HG03432 (cell line): ENCODE data around the gene SPATA3.

Experiments used
- ATAC-seq: cut with Tn5 transposase; IDR thresholded peaks from one replicate; pipeline ENCODE4 v1.9.1; 2021; ENCODE audit warnings: mild to moderate bottlenecking, moderate library complexity; ENCODE audit not compliant: unreplicated experiment

The SPATA3 gene

DNA sequence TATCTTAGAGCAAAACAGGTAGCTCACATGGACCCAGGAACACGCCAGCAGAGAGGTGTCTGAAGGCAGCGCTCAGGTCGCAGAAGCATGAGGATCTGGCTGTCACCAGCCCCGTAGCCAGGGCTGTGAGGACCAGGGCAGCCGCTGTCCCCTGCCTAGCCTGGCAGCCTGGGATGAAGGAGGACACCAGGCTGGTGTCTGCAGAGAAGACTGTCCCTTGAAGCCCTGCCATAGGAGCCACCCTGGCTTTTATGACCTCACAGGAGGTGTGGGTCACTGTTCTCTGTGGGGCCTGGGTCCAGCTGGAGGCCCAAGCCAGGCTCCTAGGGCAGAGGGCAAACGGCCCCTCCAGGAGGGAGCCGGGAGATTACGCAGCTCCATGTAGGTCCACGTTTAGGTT, at the start of gene SPATA3:
Gene SPATA3 (plus strand): TSS at position 301 of the 400 bp plus-strand sequence. CDS start 113 bp downstream, outside the sequence.
- no peak for ATAC-seq

GRCh38 chr2:230946429-230947234, 49.3 kb upstream of the SPATA3 start:
- no peak for ATAC-seq

- ATAC-seq: no peak
Measured at GRCh38 chr2:230947235-230947576, 48.7 kb upstream of the SPATA3 start.

GRCh38 chr2:230947908-230948365, 48.0 kb upstream of the SPATA3 start:
- ATAC-seq: peak; percentile 37

DNA sequence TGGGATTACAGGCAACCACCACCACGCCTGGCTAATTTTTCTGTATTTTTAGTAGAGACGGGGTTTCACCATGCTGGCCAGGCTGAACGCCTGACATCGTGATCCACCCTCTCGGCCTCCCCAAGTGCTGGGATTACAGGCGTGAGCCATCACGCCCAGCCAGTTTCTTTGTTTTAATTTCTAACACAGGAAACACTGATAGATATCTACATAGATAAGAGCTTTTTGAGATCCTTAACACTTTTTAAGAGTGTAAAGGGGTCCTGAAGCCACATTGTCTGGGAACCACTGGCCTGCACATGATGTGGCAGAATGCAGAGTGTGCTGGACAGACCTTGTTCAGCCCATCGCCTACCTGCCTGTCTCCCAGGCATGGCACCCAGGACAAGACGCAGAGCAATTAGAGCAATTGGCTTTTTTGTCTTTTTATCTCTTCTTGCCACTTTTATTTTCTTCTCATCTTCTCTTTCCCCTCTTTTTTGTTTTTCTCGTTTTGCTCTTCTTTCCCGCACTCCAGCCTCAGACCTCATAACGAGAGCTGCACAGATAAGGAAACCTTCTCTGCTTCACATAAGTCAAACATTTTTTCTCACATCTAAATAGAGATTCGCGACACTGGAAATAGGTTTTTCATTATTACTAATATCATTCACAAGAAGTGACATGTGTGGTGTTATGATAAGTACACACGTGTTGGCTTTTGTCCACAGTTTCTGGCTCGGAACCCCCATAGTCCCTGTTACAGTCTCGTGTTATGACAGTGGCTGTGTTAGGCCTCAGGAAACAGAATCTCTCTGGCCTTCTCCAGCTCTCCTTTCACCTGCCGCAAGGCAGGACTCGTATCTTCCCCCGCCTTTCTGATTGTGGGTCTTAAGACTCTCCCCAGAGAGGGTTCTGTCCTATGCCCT, 45.7 kb upstream of the SPATA3 start:
- ATAC-seq: peak; percentile 63

- no peak for ATAC-seq
Measured at GRCh38 chr2:230950874-230951339, 45.0 kb upstream of the SPATA3 start.

DNA sequence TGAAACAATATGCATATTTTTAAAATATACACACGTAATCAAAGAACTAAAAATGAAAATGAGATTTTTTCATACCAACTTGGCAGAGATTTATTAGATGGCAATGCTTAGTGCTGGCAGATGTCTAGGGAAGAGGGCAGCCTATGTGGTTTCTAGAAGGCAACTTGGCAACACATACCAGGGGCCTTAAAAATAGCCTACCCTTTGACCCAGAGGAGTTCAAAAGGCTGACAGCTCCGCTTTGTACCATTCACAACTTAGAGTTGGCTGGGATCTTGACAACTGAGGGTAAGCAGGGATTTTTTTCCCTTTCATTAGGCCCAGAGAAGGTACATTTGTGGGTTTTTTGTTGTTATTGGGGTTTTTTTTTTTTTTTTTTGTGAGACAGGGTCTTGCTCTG, 44.5 kb upstream of the SPATA3 start:
- ATAC-seq: no peak

- ATAC-seq: no peak
Measured at GRCh38 chr2:230952226-230952956, 43.5 kb upstream of the SPATA3 start.

- peak; percentile 24 for ATAC-seq
Measured at GRCh38 chr2:230953845-230954244, 42.1 kb upstream of the SPATA3 start.

GRCh38 chr2:230954746-230955145, 41.2 kb upstream of the SPATA3 start:
- ATAC-seq: no peak

GRCh38 chr2:230955163-230955737, 40.7 kb upstream of the SPATA3 start:
- no peak for ATAC-seq

GRCh38 chr2:230956827-230957755, 38.8 kb upstream of the SPATA3 start:
- peak; percentile 75 for ATAC-seq

DNA sequence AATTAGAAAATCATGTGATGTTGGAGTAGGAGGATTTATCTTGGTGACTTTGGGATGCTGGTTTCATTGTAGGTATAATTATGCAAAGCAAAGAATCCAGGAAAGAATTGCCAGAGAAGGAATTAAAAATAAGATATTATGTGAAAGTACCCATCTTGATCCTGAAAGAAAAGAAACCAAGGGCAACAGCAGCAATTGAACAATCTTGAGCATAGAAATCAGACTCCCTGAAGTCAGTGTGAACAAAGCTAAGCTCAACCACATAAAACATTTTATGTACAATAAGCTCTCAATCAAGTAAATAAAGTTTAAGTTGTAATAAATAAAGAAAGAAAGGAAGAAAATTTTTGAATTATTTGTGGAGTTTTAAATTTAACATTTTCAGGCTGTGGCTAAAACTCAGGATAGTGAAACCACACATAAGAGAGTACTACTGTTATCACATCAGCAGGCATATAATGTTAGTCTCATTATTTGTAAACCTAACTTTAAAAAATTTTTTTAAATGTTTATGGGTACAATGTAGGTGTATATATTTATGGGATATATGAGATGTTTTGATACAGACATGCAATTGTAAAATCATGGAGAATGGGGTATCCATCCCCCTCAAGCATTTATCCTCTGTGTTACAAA, 38.0 kb upstream of the SPATA3 start:
- no peak for ATAC-seq

DNA sequence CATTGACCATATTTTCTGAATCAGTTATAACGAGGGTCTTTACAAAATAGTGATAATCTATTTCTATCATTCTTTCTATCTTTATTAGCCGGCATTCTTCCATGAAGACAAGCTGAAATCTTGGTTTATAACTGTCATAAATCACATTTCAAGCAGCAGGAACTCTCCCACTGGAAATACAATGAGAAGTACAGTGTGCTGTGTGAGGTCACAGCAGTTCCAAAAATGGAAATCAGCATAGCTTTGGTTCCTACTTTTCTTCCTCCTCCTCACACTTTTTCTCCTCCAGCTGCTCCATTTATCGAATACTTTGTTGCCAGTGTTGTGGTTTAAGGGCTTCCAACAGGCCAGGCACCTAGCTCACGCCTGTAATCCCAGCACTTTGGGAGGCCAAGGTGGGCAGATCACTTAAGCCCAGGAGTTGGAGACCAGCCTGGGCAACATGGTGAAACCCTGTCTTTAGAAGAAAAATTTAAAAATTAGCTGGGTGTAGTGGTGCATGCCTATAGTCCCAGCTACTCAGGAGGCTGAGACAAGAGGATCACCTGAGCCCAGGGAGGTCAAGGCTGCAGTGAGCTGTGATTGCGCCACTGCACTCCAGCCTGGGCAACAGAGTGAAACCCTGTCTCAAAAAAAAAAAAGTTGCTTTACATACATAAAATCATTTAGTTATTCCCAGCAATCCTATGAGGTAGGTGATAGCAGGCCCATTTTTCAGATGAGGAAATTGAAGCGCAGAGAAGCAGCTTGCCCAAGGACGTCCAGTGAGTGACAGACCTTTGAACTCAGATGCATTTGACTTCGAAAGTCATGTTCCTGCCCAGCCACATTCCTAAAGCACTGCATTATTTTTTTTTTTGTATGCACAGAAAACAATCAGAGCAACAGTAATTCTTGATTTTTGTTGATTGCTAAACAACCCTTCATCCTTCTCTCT, 36.8 kb upstream of the SPATA3 start:
- no peak for ATAC-seq

DNA sequence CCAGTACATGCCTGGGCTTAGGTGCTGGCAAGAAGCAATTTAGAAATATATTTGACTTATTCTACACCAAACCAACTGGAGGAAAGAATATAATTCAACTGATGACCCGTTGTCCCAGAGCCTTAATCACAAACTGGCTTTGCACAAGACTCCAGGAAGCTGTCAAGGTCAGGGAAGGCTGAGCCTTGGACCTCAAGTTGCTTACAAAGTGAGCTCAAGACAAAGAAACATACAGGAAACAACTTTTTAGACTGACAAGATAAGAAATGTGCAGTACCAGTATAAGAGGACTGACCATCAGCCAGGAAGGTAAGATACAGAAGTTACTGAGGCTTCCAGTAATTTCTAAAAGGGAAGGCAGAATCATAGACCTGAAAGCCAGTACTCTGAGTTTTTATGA, 35.9 kb upstream of the SPATA3 start:
- no peak for ATAC-seq

DNA sequence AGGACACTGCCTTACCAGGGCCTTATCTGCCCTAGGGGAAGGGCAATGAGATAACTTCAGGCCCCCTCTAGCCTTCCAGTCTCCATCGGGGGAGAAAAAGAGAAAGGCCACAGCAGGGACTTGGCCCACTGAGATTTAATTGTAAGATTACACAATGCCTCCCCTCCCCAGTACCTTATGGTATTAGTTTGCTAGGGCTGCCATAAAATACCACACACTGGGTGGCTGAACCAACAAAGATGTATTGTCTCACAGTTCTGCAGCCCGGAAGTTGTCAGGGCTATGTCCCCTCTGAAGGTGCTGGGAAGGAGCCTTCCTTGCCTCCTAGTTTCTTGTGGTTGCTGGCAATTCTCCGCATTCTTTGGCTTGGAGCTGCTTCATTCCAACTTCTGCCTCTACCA, 34.8 kb upstream of the SPATA3 start:
- ATAC-seq: no peak

GRCh38 chr2:230964136-230964730, 31.7 kb upstream of the SPATA3 start:
- no peak for ATAC-seq

- ATAC-seq: no peak
Measured at GRCh38 chr2:230967113-230967512, 28.8 kb upstream of the SPATA3 start.
